Measurements from ENCODE around the gene TCF12. TPM values are rescaled to one million over a fixed set of nuclear protein-coding genes. Genes with fewer than 3 reads are reported as not detected.

Gene TCF12
- total and polyA plus RNA-seq, 2 donors (not counting 3 experiments of a cell fraction or from before 2014, with no cell fraction given): 72.1 to 133 TPM

DNA sequence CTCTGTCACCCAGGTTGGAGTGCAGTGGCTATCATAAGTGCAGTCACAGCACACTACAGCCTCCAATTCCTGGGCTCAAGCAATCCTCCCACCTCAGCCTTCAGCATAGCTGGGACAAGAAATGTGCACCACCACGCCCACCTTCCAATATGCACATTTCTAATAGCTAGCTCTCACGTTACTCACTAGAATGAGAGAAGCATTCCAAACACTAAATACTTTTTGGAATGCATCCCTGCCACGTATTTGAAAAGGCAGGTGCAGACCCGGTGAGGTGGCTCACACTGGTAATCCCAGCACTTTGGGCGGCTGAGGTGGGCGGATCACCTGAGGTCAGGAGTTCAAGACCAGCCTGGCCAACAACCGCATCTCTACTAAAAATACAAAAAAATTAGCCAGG lies 7.6 kb upstream of the TCF12 start:
- DNase-seq (ENCODE audit: low read depth, low spot score) (no peak), FAIRE-seq (no peak)
- BruUV-seq (replicated peaks): no TSS peak
- Histone ChIP-seq H3K4me3 (replicated peaks in 1 of 3; ENCODE audit: insufficient read depth in 1 of 3, low read depth in 1 of 3, low read length in 3 of 3) (no peak overlapping the region), H3K27me3 (ENCODE audit: control insufficient read depth in 2 of 2, insufficient read depth in 2 of 2, low read length in 2 of 2) (no peaks in the 10 kb centered on the region), H3K9ac (replicated peaks; ENCODE audit: extremely low read depth, insufficient read depth, low read length) (no peak overlapping the region), H3K4me2 (ENCODE audit: insufficient read depth, low read length) (no peak overlapping the region), H3K36me3 (ENCODE audit: control insufficient read depth in 2 of 2, extremely low read depth in 1 of 2, insufficient read depth in 2 of 2, low read length in 2 of 2) (no peaks in the 10 kb centered on the region), H3K9me1 (replicated peaks; ENCODE audit: control insufficient read depth, extremely low read depth, insufficient read depth, low read length) (no peaks in the 10 kb centered on the region), H3K27ac (ENCODE audit: insufficient read depth, low read depth, low read length) (no peak overlapping the region), H4K20me1 (replicated peaks; ENCODE audit: control insufficient read depth, extremely low read depth, insufficient read depth, low read length) (no peaks in the 10 kb centered on the region), H3K79me2 (ENCODE audit: control insufficient read depth, insufficient read depth, low read length) (no peaks in the 10 kb centered on the region), H3K4me1 (ENCODE audit: control insufficient read depth, extremely low read depth, insufficient read depth, low read length) (peaks cover 9% of the 10 kb centered on the region), H3K9me3 (replicated peaks; ENCODE audit: control insufficient read depth, insufficient read depth, low read length) (no peaks in the 10 kb centered on the region), H2AFZ (ENCODE audit: low read depth, low read length) (no peak overlapping the region)
- dilution Hi-C loops (cut with MboI; ENCODE audit: extremely low pct_ligation_motif_present, low sequenced_read_pairs) (no loop called here), intact Hi-C loops (cut with micrococcal nuclease) (no loop called here)
- CTCF ChIA-PET: no interaction called here
- POLR2A ChIA-PET: no interaction called here
- TF ChIP-seq, protein P1, sequence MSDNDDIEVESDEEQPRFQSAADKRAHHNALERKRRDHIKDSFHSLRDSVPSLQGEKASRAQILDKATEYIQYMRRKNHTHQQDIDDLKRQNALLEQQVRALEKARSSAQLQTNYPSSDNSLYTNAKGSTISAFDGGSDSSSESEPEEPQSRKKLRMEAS (IDR thresholded peaks at IDR 0.05; ENCODE audit: insufficient read depth, insufficient read length): no peak
- TF ChIP-seq JUN (IDR thresholded peaks at IDR 0.05; ENCODE audit: borderline replicate concordance, insufficient read depth, insufficient read length, low read depth) (no peak), POLR2AphosphoS5 (IDR thresholded peaks at IDR 0.05; ENCODE audit: insufficient read depth, low read depth, low read length) (no peak), EZH2 (IDR thresholded peaks at IDR 0.05; ENCODE audit: borderline replicate concordance, low read depth, low read length, severe bottlenecking) (no peak), FOS (IDR thresholded peaks at IDR 0.05; ENCODE audit: borderline replicate concordance, insufficient read depth, low read length) (no peak)
- TF ChIP-seq, protein P2, sequence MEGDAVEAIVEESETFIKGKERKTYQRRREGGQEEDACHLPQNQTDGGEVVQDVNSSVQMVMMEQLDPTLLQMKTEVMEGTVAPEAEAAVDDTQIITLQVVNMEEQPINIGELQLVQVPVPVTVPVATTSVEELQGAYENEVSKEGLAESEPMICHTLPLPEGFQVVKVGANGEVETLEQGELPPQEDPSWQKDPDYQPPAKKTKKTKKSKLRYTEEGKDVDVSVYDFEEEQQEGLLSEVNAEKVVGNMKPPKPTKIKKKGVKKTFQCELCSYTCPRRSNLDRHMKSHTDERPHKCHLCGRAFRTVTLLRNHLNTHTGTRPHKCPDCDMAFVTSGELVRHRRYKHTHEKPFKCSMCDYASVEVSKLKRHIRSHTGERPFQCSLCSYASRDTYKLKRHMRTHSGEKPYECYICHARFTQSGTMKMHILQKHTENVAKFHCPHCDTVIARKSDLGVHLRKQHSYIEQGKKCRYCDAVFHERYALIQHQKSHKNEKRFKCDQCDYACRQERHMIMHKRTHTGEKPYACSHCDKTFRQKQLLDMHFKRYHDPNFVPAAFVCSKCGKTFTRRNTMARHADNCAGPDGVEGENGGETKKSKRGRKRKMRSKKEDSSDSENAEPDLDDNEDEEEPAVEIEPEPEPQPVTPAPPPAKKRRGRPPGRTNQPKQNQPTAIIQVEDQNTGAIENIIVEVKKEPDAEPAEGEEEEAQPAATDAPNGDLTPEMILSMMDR (IDR thresholded peaks at IDR 0.05; ENCODE audit: extremely low read depth in 1 of 2, insufficient read depth in 1 of 2, low read depth in 1 of 2, low read length in 2 of 2): no peak
